ENCODE results near the gene SPRR3.

- TF ChIP-seq POLR2A (IDR thresholded peaks at IDR 0.05) (no peak), CTCF (IDR thresholded peaks at IDR 0.05) (no peak), EP300 (IDR thresholded peaks at IDR 0.05) (no peak), POLR2AphosphoS5 (IDR thresholded peaks at IDR 0.05) (no peak)
Measured at GRCh38 chr1:153032677-153033308, 31.2 kb downstream of the SPRR3 start.

Data from sigmoid colon (tissue), 4 donors.